ENCODE results near the gene KLK13. TPM values are rescaled to one million over a fixed set of nuclear protein-coding genes. Genes with fewer than 3 reads are reported as not detected.

Gene KLK13
- total RNA-seq, 2 experiments from 2014 or later = not detected

- CTCF ChIA-PET = no interaction called here
- POLR2A ChIA-PET = no interaction called here
These were observed 1.7 kb upstream of the KLK13 start for GRCh38 chr19:51066393-51067186.

DNA sequence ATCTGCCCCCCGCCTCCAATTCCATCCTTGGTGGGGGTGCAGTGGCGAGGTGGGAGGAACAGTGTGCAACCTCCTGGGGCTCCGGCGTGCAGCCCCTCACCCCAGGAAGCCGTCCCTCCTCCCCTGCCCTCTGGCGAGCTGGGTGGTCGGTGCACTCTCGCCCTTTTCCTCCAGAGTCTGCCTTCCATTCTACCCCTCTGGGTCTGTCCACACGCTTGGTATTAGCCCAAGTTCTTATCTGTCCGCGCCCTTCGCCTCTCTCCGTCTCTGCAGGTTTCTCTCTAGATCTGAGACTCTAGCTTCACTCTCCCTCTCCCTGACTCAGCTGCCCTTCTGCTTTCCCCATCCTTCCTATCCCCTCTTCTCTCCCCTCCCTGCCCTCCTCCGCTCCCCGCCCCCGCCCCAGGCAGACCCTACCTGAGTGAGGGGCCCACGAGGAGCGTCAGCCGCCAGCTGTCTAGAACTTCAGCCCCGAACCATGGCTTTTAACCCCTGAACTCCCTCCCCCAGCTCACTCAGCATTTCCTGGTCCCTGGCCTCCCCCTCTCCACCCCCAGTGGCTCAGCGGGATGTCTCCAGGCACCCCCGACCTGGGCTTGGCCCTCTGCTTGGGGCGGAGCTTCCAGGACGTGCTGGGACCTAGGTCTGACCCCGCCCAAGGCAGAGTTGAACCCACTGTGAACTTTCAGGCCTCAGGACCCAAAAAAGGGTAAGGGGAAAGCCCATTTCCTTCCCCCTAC, 499 bp upstream of the KLK13 start:
- Histone ChIP-seq H3K9me3 (ENCODE audit: control insufficient read depth in 1 of 2, insufficient read depth in 1 of 2, low read length in 2 of 2) (peaks cover 0 to 9% of the 10 kb centered on the region in 2 experiments), H3K27ac (ENCODE audit: low read depth in 1 of 2, low read length in 2 of 2) (no peak overlapping the region), H3K4me1 (ENCODE audit: insufficient read depth, low read length) (peaks cover 3% of the 10 kb centered on the region), H3K4me3 (ENCODE audit: low read length) (peak overlapping the region; percentile 6), H3K27me3 (ENCODE audit: control insufficient read depth in 1 of 2, insufficient read depth in 2 of 2, low read length in 2 of 2) (peaks cover 23 to 58% of the 10 kb centered on the region in 2 experiments), H3K36me3 (ENCODE audit: insufficient read depth, low read length) (no peaks in the 10 kb centered on the region)
- no peak for TF ChIP-seq CTCF (IDR thresholded peaks at IDR 0.05)
- peak overlapping the region; percentile 70 for H3K4me3 Mint-ChIP-seq
- ATAC-seq (ENCODE audit: poor library complexity) (no peak), DNase-seq (no peak)
- no peaks in the 10 kb centered on the region for H3K9me3 Mint-ChIP-seq
- H3K27ac Mint-ChIP-seq = no peak overlapping the region
- intact Hi-C loops (cut with DNase I, micrococcal nuclease) = no loop called here
- ChIA-PET POLR2A (no interaction called here), CTCF (no interaction called here)
- H3K27me3 Mint-ChIP-seq = peaks cover 57% of the 10 kb centered on the region
- no peaks in the 10 kb centered on the region for H3K4me1 Mint-ChIP-seq (ENCODE audit: low read depth)
- no peaks in the 10 kb centered on the region for H3K36me3 Mint-ChIP-seq (ENCODE audit: low read depth)

More at GRCh38 chr19:51066393-51067186, 1.7 kb upstream of the KLK13 start:
- peaks cover 23 to 50% of the 10 kb centered on the region in 2 experiments for H3K27me3 ChIP-seq (ENCODE audit: control insufficient read depth in 1 of 2, insufficient read depth in 2 of 2, low read length in 2 of 2)
- H3K4me3 ChIP-seq (ENCODE audit: low read length) = no peak overlapping the region
- H3K9me3 ChIP-seq (ENCODE audit: control insufficient read depth in 1 of 2, insufficient read depth in 1 of 2, low read length in 2 of 2) = peaks cover 0 to 9% of the 10 kb centered on the region in 2 experiments
- peaks cover 3% of the 10 kb centered on the region for H3K4me1 ChIP-seq (ENCODE audit: insufficient read depth, low read length)
- no peak overlapping the region for H3K4me3 Mint-ChIP-seq
- no peaks in the 10 kb centered on the region for H3K9me3 Mint-ChIP-seq
- H3K4me1 Mint-ChIP-seq (ENCODE audit: low read depth) = no peaks in the 10 kb centered on the region
- peaks cover 45% of the 10 kb centered on the region for H3K27me3 Mint-ChIP-seq
- DNase-seq (no peak), ATAC-seq (ENCODE audit: poor library complexity) (no peak)
- no peak for TF ChIP-seq CTCF (IDR thresholded peaks at IDR 0.05)
- H3K27ac Mint-ChIP-seq = no peak overlapping the region
- no peaks in the 10 kb centered on the region for H3K36me3 ChIP-seq (ENCODE audit: insufficient read depth, low read length)
- intact Hi-C loops (cut with DNase I, micrococcal nuclease) = no loop called here
- H3K36me3 Mint-ChIP-seq (ENCODE audit: low read depth) = no peaks in the 10 kb centered on the region
- no peak overlapping the region for H3K27ac ChIP-seq (ENCODE audit: low read depth in 1 of 2, low read length in 2 of 2)

DNA sequence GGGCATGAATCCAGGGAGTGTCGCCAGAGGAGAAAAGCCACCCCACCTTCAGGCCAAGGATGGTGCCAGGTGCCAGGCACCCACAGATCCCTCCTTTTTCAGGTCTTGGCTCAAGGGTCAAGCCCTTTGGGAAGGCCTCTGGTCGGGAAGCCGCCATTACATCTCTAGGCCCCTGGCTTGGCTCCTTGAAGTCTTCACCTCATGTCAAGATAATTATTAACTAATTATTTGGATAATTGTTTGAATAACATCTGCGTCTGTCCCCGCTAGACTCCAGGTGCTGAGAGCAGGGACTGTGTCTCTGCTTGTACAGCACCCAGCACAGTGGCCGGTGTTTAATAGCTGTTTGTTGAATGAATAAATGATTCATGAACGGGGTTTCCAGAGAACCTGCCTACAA, 1.2 kb downstream of the KLK13 start:
- H3K9me3 ChIP-seq (ENCODE audit: control insufficient read depth in 1 of 2, insufficient read depth in 1 of 2, low read length in 2 of 2) = peaks cover 0 to 9% of the 10 kb centered on the region in 2 experiments
- no peak overlapping the region for H3K27ac ChIP-seq (ENCODE audit: low read depth in 1 of 2, low read length in 2 of 2)
- H3K4me3 Mint-ChIP-seq = no peak overlapping the region
- POLR2A ChIA-PET = no interaction called here
- H3K36me3 ChIP-seq (ENCODE audit: insufficient read depth, low read length) = no peaks in the 10 kb centered on the region
- CTCF ChIA-PET = interaction anchor here (0.7 kb wide), 1 partner anchor 47 kb away, joined by 3 read pairs; no protein-coding TSS in a partner anchor
- H3K4me1 ChIP-seq (ENCODE audit: insufficient read depth, low read length) = peaks cover 3% of the 10 kb centered on the region
- intact Hi-C loops (cut with DNase I, micrococcal nuclease) = no loop called here
- H3K27me3 Mint-ChIP-seq = peaks cover 65% of the 10 kb centered on the region
- no peaks in the 10 kb centered on the region for H3K9me3 Mint-ChIP-seq
- H3K27ac Mint-ChIP-seq = no peak overlapping the region
- DNase-seq (no peak), ATAC-seq (ENCODE audit: poor library complexity) (no peak)
- TF ChIP-seq CTCF (IDR thresholded peaks at IDR 0.05) = no peak
- no peak overlapping the region for H3K4me3 ChIP-seq (ENCODE audit: low read length)
- H3K36me3 Mint-ChIP-seq (ENCODE audit: low read depth) = no peaks in the 10 kb centered on the region
- H3K4me1 Mint-ChIP-seq (ENCODE audit: low read depth) = no peaks in the 10 kb centered on the region
- H3K27me3 ChIP-seq (ENCODE audit: control insufficient read depth in 1 of 2, insufficient read depth in 2 of 2, low read length in 2 of 2) = peaks cover 25 to 60% of the 10 kb centered on the region in 2 experiments

All from CD4-positive, alpha-beta T cell (primary cell).